GM12892 (cell line): ENCODE data around the gene P3H3.
"Not testable (repeated sequence)": the region's sequence is repeated elsewhere in the genome, so short reads cannot be mapped to it uniquely, and the experiment has no call there.

Experiments
- POLR2A ChIP-seq: IDR thresholded peaks from 2 replicates; pipeline ENCODE4 v1.6.1; 2011; ENCODE audit warnings: low read depth, low read length, control low read depth
- POLR2AphosphoS5 ChIP-seq: IDR thresholded peaks from 2 replicates; pipeline ENCODE4 v1.6.1; 2011; ENCODE audit warnings: low read depth, low read length, control low read depth
- TAF1 ChIP-seq: IDR thresholded peaks from 2 replicates; pipeline ENCODE4 v1.6.1; 2011; ENCODE audit warnings: low read depth, mild to moderate bottlenecking, control low read depth, low read length, borderline replicate concordance

DNA sequence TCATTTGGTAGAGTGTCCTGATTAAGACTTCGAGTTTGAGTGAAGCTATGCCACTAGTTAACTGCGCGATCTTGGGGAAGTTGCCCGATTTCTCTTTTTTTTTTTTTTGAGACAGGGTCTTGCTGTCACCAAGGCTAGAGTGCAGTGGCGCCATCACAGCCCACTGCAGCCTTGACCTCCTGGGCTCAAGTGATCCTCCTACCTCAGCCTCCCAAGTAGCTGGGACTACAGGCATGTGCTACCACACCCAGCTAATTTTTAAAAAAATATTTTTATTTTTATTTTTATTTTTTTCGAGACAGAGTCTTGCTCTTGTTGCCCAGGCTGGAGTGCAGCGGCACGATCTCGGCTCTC lies 45.8 kb downstream of the P3H3 start:
- not testable (repeated sequence) for TF ChIP-seq POLR2A, POLR2AphosphoS5, TAF1
